ENCODE data around the gene GDF9.

GRCh38 chr5:132839426-132840301, 26.6 kb downstream of the GDF9 start:
- TF ChIP-seq ZFX (IDR thresholded peaks at IDR 0.05) (no peak), CTCF (IDR thresholded peaks at IDR 0.05 in 2 of 3, conservative IDR thresholded peaks at IDR 0.05 in 1 of 3; ENCODE audit: borderline replicate concordance in 1 of 3, insufficient read depth in 1 of 3, low read depth in 2 of 3, low read length in 2 of 3) (no peak), ZBTB33 (IDR thresholded peaks at IDR 0.05; ENCODE audit: extremely low read depth, insufficient replicate concordance, low read length) (no peak), TCF7L2 (IDR thresholded peaks at IDR 0.05; ENCODE audit: borderline replicate concordance, extremely low read depth, insufficient read depth, insufficient read length) (no peak), RAD21 (IDR thresholded peaks at IDR 0.05; ENCODE audit: low read depth) (no peak), POLR2A (IDR thresholded peaks at IDR 0.05; ENCODE audit: borderline replicate concordance, extremely low read depth, insufficient read depth, insufficient read length) (no peak), JUND (IDR thresholded peaks at IDR 0.05) (no peak), SP1 (IDR thresholded peaks at IDR 0.05; ENCODE audit: low read depth) (no peak), ZNF274 (IDR thresholded peaks at IDR 0.05; ENCODE audit: low read depth, low read length) (no peak)
- TF ChIP-seq, protein P1, sequence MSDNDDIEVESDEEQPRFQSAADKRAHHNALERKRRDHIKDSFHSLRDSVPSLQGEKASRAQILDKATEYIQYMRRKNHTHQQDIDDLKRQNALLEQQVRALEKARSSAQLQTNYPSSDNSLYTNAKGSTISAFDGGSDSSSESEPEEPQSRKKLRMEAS (IDR thresholded peaks at IDR 0.05) = no peak

All from HCT116 (cell line).